H1 (cell line): ENCODE data around the gene CNDP2. TPM values are rescaled to one million over a fixed set of nuclear protein-coding genes. Genes with fewer than 3 reads are reported as not detected.

Source experiments
- CTCF ChIA-PET: fragments of 300-600 bp; sonication (Branson Sonifier 250); formaldehyde crosslinking; loops from one replicate; lab custom pipeline; 2021; ENCODE audit not compliant: partially characterized antibody; lab: Charles Lee
- POLR2A ChIA-PET: fragments of 300-600 bp; sonication (Branson Sonifier 250); formaldehyde crosslinking; loops from one replicate; lab custom pipeline; 2021; ENCODE audit warnings: inconsistent platforms; ENCODE audit not compliant: partially characterized antibody; lab: Charles Lee
- DNase-seq, 2 experiments: peaks; one replicate each; pipeline versions ENCODE4 v3.0.0 to v3.0.0-alpha.2; 2010 to 2022; ENCODE audit warnings: low spot score in 2 of 2, low read depth in 1 of 2, mixed read lengths in 1 of 2
- FAIRE-seq: peaks from 2 replicates; lab custom pipeline; 2011; peaks lifted over from hg19 to GRCh38; lab: Jason Lieb, UNC
- H2AFZ ChIP-seq: 2 replicates; pipeline ENCODE4 v1.8.1; 2012; ENCODE audit warnings: low read length, inconsistent platforms
- H2AK5ac ChIP-seq: 2 replicates; pipeline ENCODE4 v1.6.1; 2013; ENCODE audit warnings: low read depth, low read length
- H2BK120ac ChIP-seq: replicated peaks from 2 replicates; pipeline ENCODE3; 2013; ENCODE audit warnings: low read depth, low read length, inconsistent platforms
- H2BK12ac ChIP-seq: 2 replicates; pipeline ENCODE4 v1.6.1; 2013; ENCODE audit warnings: low read depth, low read length
- H2BK15ac ChIP-seq: 2 replicates; pipeline ENCODE4 v1.6.1; 2013; ENCODE audit warnings: low read length
- H2BK20ac ChIP-seq: 2 replicates; pipeline ENCODE4 v1.6.1; 2013; ENCODE audit warnings: low read length
- H2BK5ac ChIP-seq: 2 replicates; pipeline ENCODE4 v1.6.1; 2013; ENCODE audit warnings: low read depth, low read length
- H3K14ac ChIP-seq: 2 replicates; pipeline ENCODE4 v1.6.1; 2013; ENCODE audit warnings: inconsistent platforms; ENCODE audit not compliant: insufficient read length
- H3K18ac ChIP-seq: 2 replicates; pipeline ENCODE4 v1.6.1; 2013; ENCODE audit warnings: low read length; ENCODE audit errors: extremely low read depth
- H3K23ac ChIP-seq: 2 replicates; pipeline ENCODE4 v1.6.1; 2013; ENCODE audit warnings: inconsistent platforms; ENCODE audit not compliant: insufficient read length
- H3K23me2 ChIP-seq: 2 replicates; pipeline ENCODE4 v1.6.1; 2013; ENCODE audit warnings: low read depth, low read length
- H3K27ac ChIP-seq: 2 replicates; pipeline ENCODE4 v1.6.1; 2011; ENCODE audit warnings: low read depth, low read length, inconsistent platforms
- H3K27me3 ChIP-seq, 4 experiments: replicated peaks in 1 of 4; 1 replicate in 1 of 4; 2 replicates in 3 of 4; pipeline versions ENCODE4 v1.6.1 to v1.8.1; 2011 to 2013; ENCODE audit warnings: low read length in 3 of 4, mild to moderate bottlenecking in 3 of 4, inconsistent platforms in 2 of 4, mixed read lengths in 2 of 4, moderate library complexity in 1 of 4; ENCODE audit not compliant: control insufficient read depth in 3 of 4, insufficient read depth in 3 of 4; ENCODE audit errors: extremely low read depth in 1 of 4
- H3K36me3 ChIP-seq, 4 experiments: 2 replicates each; pipeline versions ENCODE4 v1.6.1 to v1.8.1; 2011 to 2013; ENCODE audit warnings: mild to moderate bottlenecking in 4 of 4, low read length in 3 of 4, moderate library complexity in 2 of 4, control low read depth in 1 of 4, inconsistent platforms in 1 of 4; ENCODE audit not compliant: insufficient read depth in 4 of 4, control insufficient read depth in 2 of 4
- H3K4ac ChIP-seq: replicated peaks from 2 replicates; pipeline ENCODE3; 2013; ENCODE audit warnings: low read length, low read depth, mixed read lengths, inconsistent platforms; ENCODE audit not compliant: insufficient read length
- H3K4me1 ChIP-seq, 4 experiments: replicated peaks in 1 of 4; 1 replicate in 1 of 4; 2 replicates in 3 of 4; pipeline versions ENCODE4 v1.6.1 to v1.8.1; 2011 to 2013; ENCODE audit warnings: low read length in 3 of 4, inconsistent platforms in 2 of 4, mixed read lengths in 1 of 4; ENCODE audit not compliant: insufficient read depth in 4 of 4, control insufficient read depth in 3 of 4
- H3K4me2 ChIP-seq, 2 experiments: 2 replicates each; pipeline versions ENCODE4 v1.6.1 to v1.8.1; 2011 to 2013; ENCODE audit warnings: low read depth in 2 of 2, low read length in 2 of 2, control low read depth in 1 of 2, inconsistent platforms in 1 of 2, mild to moderate bottlenecking in 1 of 2; ENCODE audit not compliant: insufficient read depth in 1 of 2
- H3K4me3 ChIP-seq, 4 experiments: fragments of 200-600, 300-600 bp in 1 of 4; sonication (generic), shearing (Covaris generic), sonication (Bioruptor Twin) in 1 of 4; 2 replicates each; pipeline versions ENCODE4 v1.5.1 to v1.8.1; 2011 to 2016; ENCODE audit warnings: low read length in 4 of 4, low read depth in 3 of 4, control low read depth in 2 of 4, inconsistent platforms in 2 of 4, mild to moderate bottlenecking in 2 of 4, mixed read lengths in 1 of 4, moderate library complexity in 1 of 4; ENCODE audit not compliant: insufficient read depth in 2 of 4; ENCODE audit errors: extremely low read depth in 1 of 4
- H3K56ac ChIP-seq: replicated peaks from 2 replicates; pipeline ENCODE3; 2013; ENCODE audit warnings: low read depth, mild to moderate bottlenecking, mixed read lengths, low read length, inconsistent platforms; ENCODE audit not compliant: insufficient read length
- H3K79me1 ChIP-seq: 2 replicates; pipeline ENCODE4 v1.6.1; 2013; ENCODE audit warnings: low read depth, low read length, control low read depth
- H3K79me2 ChIP-seq, 2 experiments: 2 replicates each; pipeline versions ENCODE4 v1.6.1 to v1.8.1; 2012 to 2013; ENCODE audit warnings: low read length in 2 of 2, mild to moderate bottlenecking in 2 of 2, inconsistent platforms in 1 of 2; ENCODE audit not compliant: insufficient read depth in 2 of 2, control insufficient read depth in 1 of 2
- H3K9ac ChIP-seq, 4 experiments: replicated peaks in 1 of 4; 1 replicate in 1 of 4; 2 replicates in 3 of 4; pipeline versions ENCODE4 v1.6.1 to v1.8.1; 2011 to 2013; ENCODE audit warnings: low read depth in 3 of 4, low read length in 3 of 4, control low read depth in 2 of 4, mild to moderate bottlenecking in 2 of 4, moderate library complexity in 2 of 4, inconsistent platforms in 1 of 4; ENCODE audit errors: extremely low read depth in 1 of 4
- H3K9me3 ChIP-seq, 2 experiments: 2 replicates each; pipeline versions ENCODE4 v1.6.1 to v1.8.1; 2012 to 2013; ENCODE audit warnings: mild to moderate bottlenecking in 2 of 2, moderate library complexity in 2 of 2, control low read depth in 1 of 2, inconsistent platforms in 1 of 2, low read depth in 1 of 2, low read length in 1 of 2, mixed read lengths in 1 of 2; ENCODE audit not compliant: insufficient read depth in 2 of 2
- H4K20me1 ChIP-seq, 2 experiments: replicated peaks in 1 of 2; 2 replicates each; pipeline versions ENCODE3 to v1.8.1; 2011 to 2013; ENCODE audit warnings: inconsistent platforms in 2 of 2, low read length in 2 of 2, mild to moderate bottlenecking in 1 of 2; ENCODE audit not compliant: insufficient read depth in 2 of 2, control insufficient read depth in 1 of 2
- H4K5ac ChIP-seq: 2 replicates; pipeline ENCODE4 v1.6.1; 2013; ENCODE audit warnings: low read length, low read depth, mixed read lengths, inconsistent platforms; ENCODE audit not compliant: insufficient read length
- H4K8ac ChIP-seq: 2 replicates; pipeline ENCODE4 v1.8.0; 2013; ENCODE audit warnings: mild to moderate bottlenecking, moderate library complexity, low read length, inconsistent platforms; ENCODE audit not compliant: insufficient read depth; ENCODE audit errors: extremely low read depth
- H4K91ac ChIP-seq: replicated peaks from 2 replicates; pipeline ENCODE3; 2013; ENCODE audit warnings: low read length, mixed read lengths, inconsistent platforms; ENCODE audit not compliant: insufficient read length
- BACH1 ChIP-seq: IDR thresholded peaks from 2 replicates; pipeline ENCODE4 v1.6.1; 2012; ENCODE audit warnings: low read length, improper control_type of control experiment
- CBX5 ChIP-seq: fragments of 300-800, 300-1000 bp; sonication (generic); IDR thresholded peaks from 2 replicates; pipeline ENCODE4 v1.7.1; 2016; ENCODE audit warnings: antibody characterized with exemption, low read length, low read depth
- KDM1A ChIP-seq: fragments of 200-600, 300-600 bp; sonication (generic); IDR thresholded peaks from 2 replicates; pipeline ENCODE4 v1.7.1; 2016; ENCODE audit warnings: mild to moderate bottlenecking, low read length, borderline replicate concordance
- KDM5A ChIP-seq: fragments of 200-600 bp; IDR thresholded peaks from 2 replicates; pipeline ENCODE4 v1.7.1; 2012; ENCODE audit warnings: mild to moderate bottlenecking, low read length, inconsistent platforms, mixed read lengths
- RFX5 ChIP-seq: IDR thresholded peaks from 2 replicates; pipeline ENCODE4 v1.6.1; 2011; ENCODE audit warnings: low read depth, low read length, improper control_type of control experiment, borderline replicate concordance
- SIN3A ChIP-seq, 2 experiments: IDR thresholded peaks in 1 of 2; conservative IDR thresholded peaks in 1 of 2; 2 replicates each; pipeline ENCODE4 v1.6.1; 2011 to 2012; ENCODE audit warnings: low read length in 2 of 2, improper control_type of control experiment in 1 of 2, low read depth in 1 of 2, mild to moderate bottlenecking in 1 of 2
- SP1 ChIP-seq: IDR thresholded peaks from 2 replicates; pipeline ENCODE4 v1.6.1; 2011; ENCODE audit warnings: low read depth, low read length
- SP2 ChIP-seq: IDR thresholded peaks from 2 replicates; pipeline ENCODE4 v1.6.1; 2012; ENCODE audit warnings: mild to moderate bottlenecking, low read length, inconsistent platforms
- SP4 ChIP-seq: IDR thresholded peaks from 2 replicates; pipeline ENCODE4 v1.6.1; 2012; ENCODE audit warnings: low read length, inconsistent platforms
- ZNF274 ChIP-seq: IDR thresholded peaks from 2 replicates; pipeline ENCODE4 v1.7.0; 2012; ENCODE audit warnings: low read length, borderline replicate concordance; ENCODE audit errors: extremely low read depth
- WGBS, 2 experiments: shearing (Covaris generic) in 1 of 2; methylation state at CpG; one replicate each; pipeline versions ENCODE4 v1.1.6 to v1.1.7; 2013 to 2015; ENCODE audit warnings: low lambda C conversion rate in 2 of 2, mixed read lengths in 2 of 2, inconsistent platforms in 1 of 2, low coverage in 1 of 2, missing lambda C conversion rate in 1 of 2; ENCODE audit not compliant: insufficient replicate concordance in 2 of 2, insufficient coverage in 1 of 2, insufficient read length in 1 of 2; ENCODE audit errors: extremely low coverage in 1 of 2, missing lambda C conversion rate in 1 of 2; 5-methylcytosine and 5-hydroxymethylcytosine counted together
- polyA plus RNA-seq, 7 experiments: library from polyadenylated mRNA; depleted of rRNA in 3 of 7; stranded (reverse) in 5 of 7; unstranded in 2 of 7; fragments of >200 nt in 5 of 7; fragments of 200-250 nt in 2 of 7; gene quantifications; 1 replicate in 5 of 7; 2 replicates in 1 of 7; 4 replicates in 1 of 7; pipeline versions ENCODE4 v1.2.1 to v1.2.3, GENCODE V29; 2011 to 2013; ENCODE audit warnings: missing spikeins in 2 of 7, mixed read lengths in 2 of 7
- total RNA-seq: library from RNA; stranded (reverse); fragmentation: NEBNext Ultra II Directional; extraction: Animal tissue kit (Norgen Biotek cat#: 25700); gene quantifications from 2 replicates; pipeline ENCODE4 v1.2.1, GENCODE V29; 2021
- TF ChIP-seq, protein P1 (sequence below): IDR thresholded peaks from 2 replicates; pipeline ENCODE4 v1.6.1; 2012; ENCODE audit warnings: inconsistent platforms

Gene CNDP2
- total and polyA plus RNA-seq, 2 of the 8 experiments (the other 6 are each of a cell fraction or from before 2014, with no cell fraction given), result 71.8 to 243 TPM

DNA sequence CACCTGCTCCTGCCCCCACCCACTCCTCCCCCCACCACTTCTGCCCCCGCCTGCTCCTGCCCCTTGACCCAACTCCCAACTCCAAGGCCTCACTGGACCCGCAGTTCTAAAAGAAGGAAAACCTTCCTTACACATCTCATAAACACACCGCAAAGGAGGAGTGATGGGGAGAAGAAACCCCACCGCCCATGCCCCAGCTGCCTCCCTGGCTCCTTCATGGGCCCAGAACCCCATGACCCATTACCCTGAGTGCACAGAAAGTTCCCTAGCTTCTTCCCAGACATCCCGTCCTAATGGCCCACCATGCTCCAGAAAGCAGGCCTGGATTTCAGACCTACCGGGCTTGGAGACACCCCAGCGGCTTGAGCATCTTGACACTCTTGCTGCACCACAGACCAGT is 17.8 kb upstream of the CNDP2 start:
- TF ChIP-seq ZNF274, result no peak
- no peak for TF ChIP-seq BACH1
- TF ChIP-seq SP2, result no peak
- TF ChIP-seq SIN3A (conservative IDR thresholded peaks at IDR 0.05 in 1 of 2, IDR thresholded peaks at IDR 0.05 in 1 of 2; ENCODE audit: low read depth in 1 of 2, low read length in 2 of 2), result no peak
- TF ChIP-seq CBX5, result no peak
- TF ChIP-seq SP4, result no peak
- TF ChIP-seq, protein P1, sequence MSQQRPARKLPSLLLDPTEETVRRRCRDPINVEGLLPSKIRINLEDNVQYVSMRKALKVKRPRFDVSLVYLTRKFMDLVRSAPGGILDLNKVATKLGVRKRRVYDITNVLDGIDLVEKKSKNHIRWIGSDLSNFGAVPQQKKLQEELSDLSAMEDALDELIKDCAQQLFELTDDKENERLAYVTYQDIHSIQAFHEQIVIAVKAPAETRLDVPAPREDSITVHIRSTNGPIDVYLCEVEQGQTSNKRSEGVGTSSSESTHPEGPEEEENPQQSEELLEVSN, result no peak
- no peak for TF ChIP-seq RFX5
- TF ChIP-seq KDM5A, result no peak
- TF ChIP-seq SP1, result no peak
- TF ChIP-seq KDM1A, result no peak
- Histone ChIP-seq H3K4me3 (no peak overlapping the region), H3K79me1 (no peaks in the 10 kb centered on the region), H3K23me2 (no peaks in the 10 kb centered on the region), H3K56ac (no peak overlapping the region), H3K27me3 (peaks cover 0 to 1% (median 0%) of the 10 kb centered on the region in 4 experiments; a peak in 1 of 7 replicates), H3K4me1 (no peaks in the 10 kb centered on the region; a peak in 1 of 7 replicates), H4K20me1 (no peaks in the 10 kb centered on the region), H2AFZ (no peak overlapping the region), H3K4ac (no peak overlapping the region), H3K23ac (no peak overlapping the region), H2BK5ac (no peak overlapping the region), H3K27ac (no peak overlapping the region), H2BK12ac (no peak overlapping the region), H4K5ac (no peak overlapping the region), H3K9me3 (no peaks in the 10 kb centered on the region), H2BK15ac (no peak overlapping the region), H2BK20ac (no peak overlapping the region), H4K91ac (no peak overlapping the region), H3K18ac (no peak overlapping the region), H2BK120ac (no peak overlapping the region), H3K36me3 (no peaks in the 10 kb centered on the region), H3K14ac (no peak overlapping the region), H2AK5ac (no peak overlapping the region), H3K9ac (no peak overlapping the region), H4K8ac (no peak overlapping the region), H3K4me2 (no peak overlapping the region), H3K79me2 (no peaks in the 10 kb centered on the region)
- DNase-seq, result no peak
- 94% methylated on average over 6 of the region's 7 CpGs; no CpG with 5 or more reads in 1 of the 2 experiments for WGBS, 2 experiments
- no peak for FAIRE-seq
- POLR2A ChIA-PET, result no interaction called here
- CTCF ChIA-PET, result interaction anchor here (0.9 to 3.4 kb wide), 6 partner anchors 9 to 128 kb away, joined by 3 to 19 read pairs (median 6); partner anchors contain the start of gene CNDP2
